ENCODE results near the gene USP6NL.

The USP6NL gene

DNA sequence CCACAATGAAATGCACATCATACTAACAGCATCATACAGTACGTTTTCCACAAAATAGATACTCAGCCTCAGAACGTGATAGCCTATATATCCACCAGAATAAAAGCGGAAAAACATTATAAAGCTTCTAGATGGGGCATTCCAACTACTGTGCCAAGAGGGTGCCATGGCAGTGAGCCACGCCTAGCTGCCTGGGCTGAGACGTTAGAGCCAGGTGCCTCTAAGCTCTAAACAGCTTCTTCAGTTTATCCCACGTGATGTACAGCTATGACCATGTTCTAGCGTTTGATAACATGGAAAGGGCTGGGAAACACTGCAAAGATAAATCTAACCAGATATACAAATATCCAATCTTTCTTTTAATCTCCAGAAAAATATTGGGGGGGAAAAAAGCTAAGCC is 17.8 kb downstream of the USP6NL start:
- no peak for DNase-seq (ENCODE audit: low spot score)

GRCh38 chr10:11589738-11590137 is 21.7 kb downstream of the USP6NL start:
- no peak for DNase-seq (ENCODE audit: low spot score)

DNA sequence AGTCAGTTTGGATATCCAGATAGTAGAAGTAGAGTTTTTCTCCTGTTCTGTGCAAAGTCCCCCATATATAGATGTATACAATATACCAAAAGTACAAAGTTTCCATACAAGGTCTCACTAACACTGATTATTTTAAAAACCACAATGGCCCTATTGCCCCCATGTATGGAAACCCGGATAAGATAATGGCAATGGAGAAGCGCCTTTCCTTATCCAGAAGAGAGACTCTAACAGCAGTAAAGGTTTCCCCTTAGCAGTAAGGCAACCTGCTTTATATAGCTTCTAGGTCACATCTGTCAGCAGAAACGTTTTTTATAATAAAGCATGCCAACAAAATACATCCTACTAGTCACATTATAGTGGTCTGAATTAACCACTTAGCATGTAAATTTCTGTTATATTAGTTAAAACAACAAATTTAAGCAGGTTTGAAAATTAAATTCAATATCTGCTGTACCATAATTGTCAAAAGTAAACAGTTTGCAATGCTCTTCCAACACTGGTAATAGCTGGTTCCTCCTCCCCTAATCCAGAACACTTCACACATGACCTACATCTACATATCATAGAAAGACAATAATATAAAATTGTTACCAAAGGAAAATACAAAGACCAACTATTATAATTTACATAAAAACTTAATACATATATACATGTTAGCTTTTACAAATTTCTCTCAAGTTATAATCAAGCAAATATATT is 22.4 kb downstream of the USP6NL start:
- DNase-seq (ENCODE audit: low spot score): no peak

DNA sequence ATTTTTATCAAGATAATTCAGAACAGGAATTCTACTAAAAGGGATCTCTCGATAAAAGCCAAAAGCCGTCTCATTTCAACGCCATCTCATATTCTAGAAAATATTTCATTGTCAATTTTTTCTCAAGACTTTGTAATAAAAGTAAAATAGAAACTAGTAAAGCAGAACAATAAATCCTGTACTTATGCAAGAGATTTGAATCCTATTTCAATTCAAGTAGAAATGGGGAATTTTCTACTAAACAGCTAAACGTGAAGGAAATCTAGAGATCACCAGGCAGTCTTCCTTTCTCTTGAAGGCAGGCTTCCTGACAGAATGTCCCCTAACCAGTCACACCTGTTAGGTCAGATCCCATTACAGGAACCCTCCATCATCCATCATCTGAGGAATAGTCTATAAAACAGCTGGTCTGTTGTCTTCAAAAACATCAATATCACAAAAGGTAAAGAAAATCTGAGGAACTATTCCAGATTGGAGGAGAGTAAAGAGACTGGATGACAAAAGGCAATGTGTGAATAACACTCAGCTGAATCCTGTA is 23.7 kb downstream of the USP6NL start:
- no peak for DNase-seq (ENCODE audit: low spot score)

DNA sequence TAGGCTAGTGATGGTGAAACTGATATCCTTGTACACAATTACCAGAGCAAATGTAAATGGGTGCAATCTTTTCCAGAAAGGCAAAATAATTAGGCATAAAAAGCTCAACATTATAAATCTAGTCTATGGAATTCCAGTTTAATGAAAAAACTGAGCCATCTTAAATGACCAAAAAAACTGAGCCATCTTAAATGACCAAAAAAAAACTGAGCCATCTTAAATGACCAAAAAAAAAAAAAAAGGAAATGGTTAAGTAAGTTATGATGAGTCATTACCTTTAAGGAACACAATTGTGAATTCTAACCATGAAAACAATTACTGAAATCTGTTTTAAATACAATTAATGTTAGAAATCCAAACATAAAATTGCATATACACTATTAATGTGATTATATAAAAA is 25.3 kb downstream of the USP6NL start:
- no peak for DNase-seq (ENCODE audit: low spot score)

GRCh38 chr10:11581213-11581612 is 30.2 kb downstream of the USP6NL start:
- no peak for DNase-seq (ENCODE audit: low spot score)

- DNase-seq (ENCODE audit: low spot score): no peak
Measured at GRCh38 chr10:11579885-11580284, 31.6 kb downstream of the USP6NL start.

GRCh38 chr10:11578802-11579255 is 32.6 kb downstream of the USP6NL start:
- DNase-seq (ENCODE audit: low spot score): no peak

GRCh38 chr10:11576092-11576809 is 35.2 kb downstream of the USP6NL start:
- no peak for DNase-seq (ENCODE audit: low spot score)

GRCh38 chr10:11573497-11573896 is 38.0 kb downstream of the USP6NL start:
- no peak for DNase-seq (ENCODE audit: low spot score)

DNA sequence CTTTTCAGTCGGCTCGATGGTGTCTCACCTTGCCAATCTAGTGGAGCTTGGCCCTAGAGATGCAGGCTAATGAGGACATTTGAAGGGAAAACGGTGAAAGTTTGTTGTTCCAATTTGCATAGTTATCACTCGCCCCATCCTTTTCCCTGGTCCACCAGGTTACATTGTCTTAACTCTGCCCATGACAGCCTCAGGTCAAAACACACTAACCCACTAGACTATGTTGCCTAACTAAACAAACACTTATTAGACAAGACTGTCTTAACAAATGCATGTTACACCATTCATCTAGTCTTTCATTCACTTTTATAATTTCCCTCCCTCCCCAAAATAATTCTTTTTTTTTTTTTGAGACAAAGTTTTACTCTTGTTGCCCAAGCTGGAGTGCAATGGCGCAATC is 40.7 kb downstream of the USP6NL start:
- DNase-seq (ENCODE audit: low spot score): no peak

DNA sequence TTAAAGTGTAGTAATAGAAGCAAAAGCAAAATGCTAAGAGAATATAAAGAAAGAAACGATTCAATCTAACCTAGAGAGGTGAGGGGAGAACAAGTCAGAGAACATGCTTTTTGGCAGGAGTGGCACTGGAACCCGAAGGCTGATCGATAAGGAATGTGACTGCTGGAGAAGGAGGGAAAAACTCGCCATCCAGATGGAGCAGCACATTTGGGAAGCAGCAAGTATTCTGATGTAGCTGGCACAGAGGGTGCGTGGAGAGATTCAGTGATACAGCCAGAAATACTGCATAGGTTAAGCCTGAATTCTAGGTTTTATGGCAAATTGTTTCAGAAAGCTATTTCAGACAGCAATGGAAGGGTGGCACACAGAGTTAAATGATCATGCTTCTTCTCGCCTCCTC is 42.0 kb downstream of the USP6NL start:
- DNase-seq (ENCODE audit: low spot score): no peak

DNA sequence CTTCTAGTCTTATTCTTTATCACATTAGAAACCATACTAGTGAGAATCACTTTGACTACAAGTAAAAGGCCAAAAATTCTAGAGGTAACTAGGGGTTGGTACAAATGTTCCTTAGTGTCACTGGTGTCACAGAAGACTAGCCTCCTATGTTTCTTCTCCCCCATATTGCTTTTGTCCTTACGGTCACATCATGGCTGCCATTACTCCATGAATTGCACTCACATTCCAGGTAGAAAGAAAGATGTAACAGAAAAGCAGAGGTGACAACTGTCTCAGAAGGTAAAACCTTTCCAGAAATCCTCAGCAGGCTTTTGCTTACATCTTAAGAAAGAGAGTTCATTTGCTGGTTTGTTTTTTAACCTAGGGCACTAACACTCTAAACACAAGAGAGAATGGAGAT is 42.9 kb downstream of the USP6NL start:
- DNase-seq (ENCODE audit: low spot score): no peak

- no peak for DNase-seq (ENCODE audit: low spot score)
Measured at GRCh38 chr10:11564741-11565140, 46.7 kb downstream of the USP6NL start.

GRCh38 chr10:11563936-11564335 is 47.5 kb downstream of the USP6NL start:
- DNase-seq (ENCODE audit: low spot score): no peak

- no peak for DNase-seq (ENCODE audit: low spot score)
Measured at GRCh38 chr10:11562888-11563287, 48.6 kb downstream of the USP6NL start.

DNA sequence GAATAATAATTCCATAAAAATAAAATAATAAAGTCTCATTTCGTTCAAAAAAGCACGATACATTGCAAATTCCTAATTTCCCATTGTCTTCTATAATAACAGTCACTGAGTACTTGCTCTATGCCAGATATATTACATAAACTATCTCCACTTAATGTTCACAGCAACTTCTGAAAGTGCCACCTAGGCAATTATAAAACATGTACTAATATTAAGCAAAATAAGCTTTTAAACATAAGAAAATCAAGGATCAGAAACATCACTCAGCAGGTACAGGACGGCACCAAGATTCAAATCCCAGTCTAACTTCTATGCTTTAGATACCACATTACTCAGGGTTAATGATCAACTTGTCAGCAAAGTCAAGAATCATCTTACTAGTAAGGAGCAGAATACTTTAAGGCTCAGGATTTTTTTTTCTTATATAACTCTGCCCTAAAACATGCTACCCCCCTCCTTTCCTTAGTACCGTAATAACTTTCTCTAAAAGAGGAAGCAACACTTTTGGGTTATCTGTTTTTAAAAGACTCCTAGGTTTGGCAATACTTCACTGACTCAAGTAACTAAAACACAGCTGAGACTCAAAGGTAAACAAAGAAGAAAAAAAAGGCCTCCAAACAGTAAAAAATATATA is 51.3 kb downstream of the USP6NL start:
- no peak for DNase-seq (ENCODE audit: low spot score)

GRCh38 chr10:11557967-11558366 is 53.5 kb downstream of the USP6NL start:
- DNase-seq (ENCODE audit: low spot score): no peak

DNA sequence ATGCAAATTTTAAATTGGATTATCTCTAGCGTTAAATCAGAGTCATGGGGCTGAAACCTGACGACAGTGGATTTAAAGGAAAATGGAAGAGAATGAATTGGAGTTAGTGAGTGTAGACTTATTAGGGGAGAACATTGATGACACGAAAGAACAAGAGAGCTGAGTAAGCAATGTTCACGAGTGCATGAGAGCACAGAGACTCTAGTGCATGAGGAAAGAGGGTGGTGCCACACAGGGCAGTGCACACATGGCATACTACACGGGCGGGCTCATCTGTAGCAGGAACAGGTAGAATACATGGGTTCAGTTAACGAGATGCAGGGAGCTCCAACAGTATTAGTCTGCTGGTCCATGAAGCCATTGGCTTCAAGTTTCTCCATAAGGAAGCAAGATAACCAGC is 53.9 kb downstream of the USP6NL start:
- DNase-seq (ENCODE audit: low spot score): no peak

DNA sequence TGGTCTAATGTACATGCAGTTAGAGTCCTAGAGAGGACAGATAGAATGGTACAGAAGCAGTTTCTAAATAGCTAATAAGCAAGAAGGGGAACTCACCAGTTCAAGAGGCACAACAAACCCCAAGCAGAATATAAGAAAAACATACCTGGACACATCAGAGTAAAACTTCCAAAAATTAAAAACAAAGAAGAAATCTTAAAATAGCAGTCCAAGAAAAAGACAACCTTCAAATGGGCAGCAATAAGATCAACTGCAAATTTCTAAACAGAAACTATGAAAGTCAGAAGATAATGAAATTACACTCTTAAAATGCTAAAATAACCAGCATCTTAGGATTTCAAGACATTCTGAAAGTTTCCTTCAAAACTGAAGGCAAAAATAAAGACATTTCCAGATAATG is 55.9 kb downstream of the USP6NL start:
- DNase-seq (ENCODE audit: low spot score): no peak

DNA sequence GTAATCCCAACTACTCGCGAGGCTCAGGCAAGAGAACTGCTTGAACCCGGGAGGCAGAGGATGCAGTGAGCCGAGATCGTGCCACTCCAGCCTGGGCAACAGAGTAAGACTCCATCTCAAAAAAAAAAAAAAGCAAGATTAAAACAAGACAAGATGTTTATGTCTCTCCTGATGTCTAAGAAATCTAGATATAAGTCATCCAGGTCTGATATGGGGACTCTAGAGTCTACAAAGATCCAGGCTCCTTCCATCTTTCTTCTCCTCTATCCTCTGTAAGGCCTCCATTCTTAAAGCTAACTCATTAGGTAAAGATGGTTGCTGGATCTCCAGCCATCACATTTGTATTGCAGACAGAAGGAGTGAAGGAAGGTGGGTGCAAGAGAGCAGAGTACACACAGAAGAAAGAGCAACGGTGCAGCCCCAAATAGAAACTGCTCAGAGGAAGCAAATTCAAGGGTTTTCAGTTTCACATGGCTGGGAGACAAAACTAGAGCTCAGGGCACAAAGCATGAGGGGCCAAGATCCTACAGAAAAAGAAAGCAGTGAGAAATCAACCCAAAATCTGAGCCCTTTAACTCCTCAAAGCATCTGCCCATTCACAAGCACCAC is 57.6 kb downstream of the USP6NL start:
- DNase-seq (ENCODE audit: low spot score): no peak

- DNase-seq (ENCODE audit: low spot score): no peak
Measured at GRCh38 chr10:11551916-11552602, 59.4 kb downstream of the USP6NL start.
